HG03159 (cell line): ENCODE measurements around the gene CLEC18A.
"Not testable (repeated sequence)": the region's sequence is repeated elsewhere in the genome, so short reads cannot be mapped to it uniquely, and the experiment has no call there.

ENCODE experiments used
- ATAC-seq: cut with Tn5 transposase; IDR thresholded peaks from one replicate; pipeline ENCODE4 v1.9.1; 2021; ENCODE audit warnings: mild to moderate bottlenecking, moderate library complexity; ENCODE audit not compliant: unreplicated experiment

CLEC18A gene

GRCh38 chr16:69951017-69951671 lies at the start of gene CLEC18A:
Gene CLEC18A (plus strand): TSS chr16:69951334. CDS start chr16:69951367, 33 bp downstream.
- ATAC-seq: not testable (repeated sequence)

- ATAC-seq: no peak
These were observed 47.2 kb upstream of the CLEC18A start for GRCh38 chr16:69903865-69904415.

GRCh38 chr16:69904495-69905170 lies 46.5 kb upstream of the CLEC18A start:
- ATAC-seq: no peak

- no peak for ATAC-seq
These were observed 46.0 kb upstream of the CLEC18A start for GRCh38 chr16:69905171-69905555.

- no peak for ATAC-seq
These were observed 44.2 kb upstream of the CLEC18A start for GRCh38 chr16:69906838-69907401.

- no peak for ATAC-seq
These were observed 42.1 kb upstream of the CLEC18A start for GRCh38 chr16:69909043-69909442.

GRCh38 chr16:69909760-69910159 lies 41.4 kb upstream of the CLEC18A start:
- no peak for ATAC-seq

GRCh38 chr16:69910964-69911363 lies 40.2 kb upstream of the CLEC18A start:
- ATAC-seq: no peak

- ATAC-seq: no peak
These were observed 34.7 kb upstream of the CLEC18A start for GRCh38 chr16:69916462-69916861.

GRCh38 chr16:69917311-69917710 lies 33.8 kb upstream of the CLEC18A start:
- ATAC-seq: no peak

GRCh38 chr16:69917739-69918138 lies 33.4 kb upstream of the CLEC18A start:
- ATAC-seq: no peak

GRCh38 chr16:69918241-69918640 lies 32.9 kb upstream of the CLEC18A start:
- ATAC-seq: no peak

- ATAC-seq: no peak
These were observed 30.0 kb upstream of the CLEC18A start for GRCh38 chr16:69921127-69921526.

- no peak for ATAC-seq
These were observed 28.9 kb upstream of the CLEC18A start for GRCh38 chr16:69922200-69922599.

- ATAC-seq: no peak
These were observed 26.9 kb upstream of the CLEC18A start for GRCh38 chr16:69924041-69924775.

- no peak for ATAC-seq
These were observed 26.4 kb upstream of the CLEC18A start for GRCh38 chr16:69924777-69925191.

- no peak for ATAC-seq
These were observed 25.8 kb upstream of the CLEC18A start for GRCh38 chr16:69925311-69925710.

- ATAC-seq: no peak
These were observed 24.9 kb upstream of the CLEC18A start for GRCh38 chr16:69926241-69926640.

GRCh38 chr16:69927056-69927757 lies 23.9 kb upstream of the CLEC18A start:
- no peak for ATAC-seq

- no peak for ATAC-seq
These were observed 22.2 kb upstream of the CLEC18A start for GRCh38 chr16:69928856-69929400.
